Stimulated activated CD8-positive, alpha-beta memory T cell treated with anti-CD3 and anti-CD28 coated beads, Interleukin-4, amount 100 ng/mL, for 48 hours (primary cell): ENCODE measurements around the gene SORCS3.

ENCODE experiments used
- DNase-seq: peaks from one replicate; pipeline ENCODE4 v3.0.0-alpha.2; 2020

SORCS3 gene

GRCh38 chr10:104648421-104648820 is 7.3 kb downstream of the SORCS3 start:
- no peak for DNase-seq

- DNase-seq = no peak
Measured at GRCh38 chr10:104650072-104650471, 9.0 kb downstream of the SORCS3 start.

- DNase-seq = no peak
Measured at GRCh38 chr10:104650635-104651331, 9.7 kb downstream of the SORCS3 start.

GRCh38 chr10:104657036-104657435 is 15.9 kb downstream of the SORCS3 start:
- no peak for DNase-seq

- DNase-seq = no peak
Measured at GRCh38 chr10:104657457-104657856, 16.4 kb downstream of the SORCS3 start.

- DNase-seq = no peak
Measured at GRCh38 chr10:104658067-104658466, 17.0 kb downstream of the SORCS3 start.

- no peak for DNase-seq
Measured at GRCh38 chr10:104659809-104660208, 18.7 kb downstream of the SORCS3 start.

GRCh38 chr10:104663076-104663475 is 22.0 kb downstream of the SORCS3 start:
- no peak for DNase-seq

GRCh38 chr10:104663563-104663962 is 22.5 kb downstream of the SORCS3 start:
- no peak for DNase-seq

- no peak for DNase-seq
Measured at GRCh38 chr10:104664205-104664604, 23.1 kb downstream of the SORCS3 start.

GRCh38 chr10:104665174-104665573 is 24.1 kb downstream of the SORCS3 start:
- no peak for DNase-seq

GRCh38 chr10:104666106-104666505 is 25.0 kb downstream of the SORCS3 start:
- DNase-seq = no peak

GRCh38 chr10:104676874-104677273 is 35.8 kb downstream of the SORCS3 start:
- DNase-seq = no peak

- no peak for DNase-seq
Measured at GRCh38 chr10:104678658-104679057, 37.6 kb downstream of the SORCS3 start.

- no peak for DNase-seq
Measured at GRCh38 chr10:104680467-104681401, 39.6 kb downstream of the SORCS3 start.

GRCh38 chr10:104681485-104681884 is 40.4 kb downstream of the SORCS3 start:
- DNase-seq = no peak

- DNase-seq = no peak
Measured at GRCh38 chr10:104683567-104683966, 42.5 kb downstream of the SORCS3 start.

- DNase-seq = no peak
Measured at GRCh38 chr10:104686829-104687228, 45.7 kb downstream of the SORCS3 start.

GRCh38 chr10:104688251-104689042 is 47.4 kb downstream of the SORCS3 start:
- no peak for DNase-seq

GRCh38 chr10:104689105-104689504 is 48.0 kb downstream of the SORCS3 start:
- DNase-seq = no peak

GRCh38 chr10:104689547-104689946 is 48.5 kb downstream of the SORCS3 start:
- DNase-seq = no peak

GRCh38 chr10:104690101-104690500 is 49.0 kb downstream of the SORCS3 start:
- DNase-seq = no peak

- DNase-seq = no peak
Measured at GRCh38 chr10:104690959-104691358, 49.9 kb downstream of the SORCS3 start.
